HG02610 (cell line): ENCODE results near the gene USP36.

Source experiments
- ATAC-seq: cut with Tn5 transposase; IDR thresholded peaks from one replicate; pipeline ENCODE4 v1.9.1; 2021; ENCODE audit warnings: mild to moderate bottlenecking, moderate library complexity; ENCODE audit not compliant: unreplicated experiment

The USP36 gene

DNA sequence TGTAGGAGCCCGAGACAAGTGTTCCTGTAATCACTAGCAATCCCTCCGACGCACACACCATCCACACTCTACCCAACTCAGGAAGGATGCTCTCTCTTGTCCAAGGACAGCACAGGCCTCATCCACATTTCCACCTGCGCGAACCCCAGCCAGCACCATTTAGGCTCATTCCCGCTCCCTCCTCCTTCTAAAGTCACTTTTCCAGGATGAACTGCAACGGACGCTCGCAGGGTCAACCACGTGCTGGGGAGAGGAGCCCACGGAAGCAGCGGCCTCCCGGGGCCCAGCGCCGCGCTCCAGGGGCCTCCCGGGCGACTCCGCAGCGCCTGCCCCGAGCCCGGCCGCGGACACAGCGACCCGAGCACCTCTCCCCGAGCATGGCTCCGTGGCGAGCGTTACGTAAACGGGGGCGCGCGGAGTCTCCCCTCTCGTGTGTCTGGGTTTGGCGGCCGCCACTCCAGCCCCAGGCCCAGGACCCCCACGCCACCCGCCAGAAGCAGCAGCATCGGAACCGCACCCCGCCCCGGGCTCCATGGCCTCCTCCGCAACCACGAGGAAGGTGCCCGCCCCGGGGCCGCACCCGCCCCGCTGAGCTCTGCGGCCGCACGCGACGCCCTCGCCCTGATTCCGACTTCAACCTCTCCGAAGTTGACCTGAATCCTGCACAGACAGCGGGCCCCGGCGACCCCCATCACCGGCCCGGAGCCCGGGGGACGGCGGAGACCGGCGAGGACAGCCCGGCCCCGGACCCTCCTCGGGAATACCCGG is 668 bp downstream of the USP36 start:
- peak; percentile 5 for ATAC-seq

DNA sequence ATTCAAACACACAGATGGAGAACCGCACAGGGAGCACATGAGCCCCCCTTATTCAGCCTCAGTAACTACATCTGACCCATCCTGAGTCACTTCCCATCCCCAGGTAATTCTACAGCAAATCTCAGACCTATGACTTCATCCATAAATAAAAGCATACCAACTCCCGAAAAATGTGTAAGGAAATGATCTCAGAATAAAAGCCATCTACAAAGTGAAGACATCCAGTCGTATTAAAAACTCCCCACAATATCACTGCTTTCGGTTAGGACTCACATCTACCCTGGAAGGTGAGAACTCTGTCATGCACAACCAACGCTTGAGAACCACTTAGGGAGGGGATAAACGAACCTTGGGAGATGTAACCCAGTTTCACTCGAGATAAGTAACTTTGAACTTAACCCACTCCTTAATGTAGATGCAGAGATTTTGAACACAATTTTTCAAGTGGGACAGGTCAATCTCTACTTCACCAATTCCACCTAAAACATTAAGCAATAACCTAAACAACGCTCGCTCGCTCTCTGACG is 1.3 kb downstream of the USP36 start:
- ATAC-seq = no peak

DNA sequence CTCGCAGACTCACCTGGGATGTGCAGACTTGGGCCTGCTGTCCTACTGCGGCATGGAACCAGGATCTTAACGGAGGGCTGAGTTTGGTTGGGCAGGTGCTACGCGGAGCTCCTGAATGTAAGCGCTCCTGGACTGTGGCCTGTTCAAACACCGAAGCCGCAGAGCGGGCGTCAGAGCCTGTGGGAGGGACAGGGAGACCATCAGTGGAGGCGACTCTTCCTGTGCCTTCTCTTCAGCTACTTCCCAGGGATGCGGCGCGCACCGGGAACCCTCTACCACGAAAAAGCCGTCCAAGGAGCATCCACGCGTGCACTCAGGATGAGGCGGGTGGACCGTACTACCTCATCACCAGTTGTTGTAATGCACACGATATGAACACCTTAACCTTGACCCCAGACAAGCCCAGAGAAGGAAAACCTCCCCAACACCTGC is 2.0 kb downstream of the USP36 start:
- no peak for ATAC-seq

DNA sequence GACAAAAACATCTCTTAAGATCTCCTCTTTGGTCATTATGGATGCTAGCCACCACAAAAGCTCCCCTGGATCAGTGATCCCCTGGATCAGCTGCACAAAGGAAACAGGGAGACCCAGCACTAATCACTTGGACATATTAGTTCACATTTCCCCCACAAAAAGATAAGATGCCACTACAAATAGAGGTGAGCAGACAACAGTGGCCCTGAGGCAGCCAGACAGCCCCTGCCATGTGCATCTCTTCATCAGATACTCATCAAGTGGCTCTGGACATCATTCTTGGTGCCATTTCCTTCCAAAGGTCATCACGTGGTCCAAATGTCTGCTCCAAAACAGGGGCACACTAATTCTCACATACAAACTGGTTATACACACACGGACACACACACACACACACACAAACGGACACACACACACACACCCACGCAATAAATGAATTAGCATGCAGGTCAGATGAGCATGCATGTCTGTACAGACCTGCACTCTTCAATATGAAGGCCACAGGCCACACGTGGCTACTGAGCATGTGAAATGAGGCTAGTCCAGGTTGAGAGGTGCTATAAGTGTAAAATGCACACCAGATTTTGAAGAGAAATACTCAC is 4.1 kb downstream of the USP36 start:
- ATAC-seq = no peak

DNA sequence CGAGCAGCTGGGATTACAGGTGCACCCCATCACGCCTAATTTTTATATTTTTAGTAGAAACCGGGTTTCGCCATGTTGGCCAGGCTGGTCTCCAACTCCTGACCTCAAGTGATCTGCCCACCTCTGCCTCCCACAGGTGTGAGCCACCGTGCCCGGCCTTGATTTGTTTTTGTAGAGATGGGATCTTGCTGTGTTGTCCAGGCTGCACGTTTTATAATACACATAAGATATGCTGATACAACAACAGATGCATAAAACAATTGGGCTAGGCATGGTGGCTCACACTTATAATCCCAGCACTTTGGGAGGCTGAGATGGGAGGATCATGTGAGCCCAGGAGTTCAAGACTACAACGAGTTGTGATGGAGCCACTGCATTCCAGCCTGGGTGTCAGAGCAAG is 6.0 kb downstream of the USP36 start:
- ATAC-seq = no peak

DNA sequence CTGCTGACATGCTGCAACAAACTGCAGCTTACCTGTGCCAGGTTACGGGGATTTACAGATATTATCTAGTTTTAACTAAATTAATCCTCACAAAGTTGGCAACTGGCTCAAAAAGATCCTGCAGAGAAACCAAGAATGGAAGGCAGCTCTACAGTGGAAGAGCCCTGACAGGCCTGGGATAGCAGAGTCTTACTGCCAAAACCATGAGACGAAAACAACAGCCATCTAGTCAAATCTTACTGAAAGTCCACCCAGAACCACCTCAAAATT is 8.1 kb downstream of the USP36 start:
- ATAC-seq = no peak

DNA sequence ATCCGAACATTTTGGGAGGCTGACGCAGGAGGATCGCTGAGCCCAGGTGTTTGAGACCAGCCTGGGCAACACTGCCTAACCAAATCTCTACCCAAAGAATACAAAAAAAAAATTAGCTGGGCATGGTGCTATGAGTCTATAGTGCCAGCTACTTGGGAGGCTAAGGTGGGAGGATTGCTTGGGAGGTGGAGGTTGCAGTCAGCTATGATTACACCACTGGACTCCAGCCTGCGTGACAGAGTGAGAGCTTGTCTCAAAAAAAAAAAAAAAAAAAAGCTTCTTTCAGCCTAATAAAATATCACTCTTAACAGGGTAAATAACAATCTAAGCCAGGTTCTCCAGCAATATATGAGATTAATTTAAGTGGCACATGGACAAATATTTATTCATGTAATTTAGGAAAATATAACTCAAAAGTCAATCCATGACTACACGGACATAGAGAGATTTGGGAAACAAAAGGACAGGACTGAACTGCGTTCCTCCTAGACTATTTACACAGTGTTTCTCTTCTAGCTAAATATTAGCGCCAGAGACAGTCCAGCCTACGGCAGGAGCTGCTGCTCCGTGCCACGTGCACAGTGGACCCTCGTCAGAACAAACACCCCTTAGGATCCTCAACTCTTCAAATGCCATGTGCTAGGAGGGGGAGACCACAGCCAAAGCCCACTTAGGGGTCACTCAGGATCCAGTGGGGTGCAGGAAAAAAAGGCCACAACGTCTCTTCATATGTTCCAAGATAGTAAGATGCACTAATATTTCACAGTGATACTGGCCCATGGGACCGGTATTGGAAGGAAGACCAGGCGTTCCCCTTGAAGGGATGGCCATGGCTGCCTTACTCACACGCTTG is 8.7 kb downstream of the USP36 start:
- ATAC-seq = no peak

DNA sequence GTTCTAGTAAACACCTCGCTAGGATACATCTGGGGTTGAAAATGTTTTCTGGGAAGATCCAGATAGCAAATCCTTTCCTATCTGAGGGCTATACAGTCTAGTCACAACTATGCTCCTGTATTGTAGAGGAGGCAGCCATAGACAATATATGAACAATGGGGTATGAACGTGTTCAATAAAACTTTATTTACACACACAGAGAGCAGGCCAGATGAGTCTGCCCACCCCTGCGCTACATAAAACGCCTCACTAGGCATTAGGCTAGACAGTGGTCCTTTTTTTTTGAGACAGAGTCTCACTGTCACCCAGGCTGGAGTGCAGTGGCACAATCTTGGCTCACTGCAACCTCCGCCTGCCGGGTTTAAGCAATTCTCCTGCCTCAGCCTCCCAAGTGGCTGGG is 11.1 kb downstream of the USP36 start:
- ATAC-seq = no peak

DNA sequence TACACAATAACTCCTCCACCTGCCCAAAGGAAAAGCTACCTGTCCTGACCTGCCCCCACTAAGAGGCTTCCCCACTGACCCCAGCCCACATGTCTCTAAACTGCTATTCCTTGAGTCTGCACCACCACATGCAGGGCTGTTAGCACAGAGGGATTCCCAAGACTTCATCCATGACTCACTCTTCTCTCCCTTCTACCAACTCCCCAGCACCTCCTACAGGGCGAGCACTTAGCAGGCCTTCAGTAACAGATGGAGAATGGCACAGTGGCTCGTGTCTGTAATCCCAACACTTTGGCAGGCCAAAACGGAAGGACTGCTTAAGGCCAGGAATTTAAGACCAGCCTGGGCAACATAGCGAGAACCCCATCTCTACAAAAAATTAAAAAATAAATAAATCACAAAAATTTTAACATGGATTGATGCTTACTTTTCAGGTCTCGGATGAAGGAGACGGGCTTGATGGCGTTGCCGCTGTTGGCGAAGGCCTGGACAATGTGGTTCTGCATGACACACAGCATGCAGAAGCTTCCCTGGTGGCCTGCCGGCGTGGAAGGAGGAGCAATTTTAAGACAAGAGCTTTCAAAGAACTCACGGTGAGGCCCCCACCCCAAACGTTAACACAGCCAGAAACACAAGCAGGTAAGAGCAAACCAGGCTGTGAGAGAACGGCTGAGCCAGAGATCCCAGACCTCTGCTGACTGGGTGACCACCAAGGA is 12.0 kb downstream of the USP36 start:
- no peak for ATAC-seq

DNA sequence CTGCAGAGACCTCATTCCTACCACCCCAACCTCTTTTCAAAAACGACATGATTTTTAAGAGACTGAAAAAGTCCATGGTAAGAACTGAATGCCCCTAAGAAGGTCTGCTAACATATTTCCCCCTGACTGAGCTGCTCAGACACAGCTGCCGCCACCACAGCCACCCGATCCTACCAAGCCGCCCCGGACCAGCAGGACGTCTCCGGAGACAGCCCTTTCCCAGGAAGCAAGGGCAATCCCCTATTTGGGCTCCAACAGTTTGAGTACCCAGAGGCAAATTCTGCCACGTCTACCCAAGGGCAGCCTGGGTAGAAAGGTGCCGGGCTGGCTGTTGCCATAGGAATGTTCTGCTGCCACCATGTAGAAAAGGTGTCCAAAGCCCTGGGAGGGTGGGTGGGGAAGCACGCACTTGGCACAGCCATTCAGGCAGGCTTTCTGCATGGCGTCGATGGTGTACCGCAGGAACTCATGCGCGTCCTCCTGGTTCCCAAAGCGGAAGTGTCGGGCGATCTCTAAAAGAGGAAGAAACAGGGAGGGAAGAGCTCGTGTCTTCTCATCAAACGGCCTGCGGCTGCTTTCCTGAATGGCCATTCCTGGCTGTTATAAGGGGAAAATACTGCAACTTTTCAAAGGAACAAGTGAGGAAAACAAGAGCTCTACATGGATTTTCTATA is 13.6 kb downstream of the USP36 start:
- no peak for ATAC-seq

DNA sequence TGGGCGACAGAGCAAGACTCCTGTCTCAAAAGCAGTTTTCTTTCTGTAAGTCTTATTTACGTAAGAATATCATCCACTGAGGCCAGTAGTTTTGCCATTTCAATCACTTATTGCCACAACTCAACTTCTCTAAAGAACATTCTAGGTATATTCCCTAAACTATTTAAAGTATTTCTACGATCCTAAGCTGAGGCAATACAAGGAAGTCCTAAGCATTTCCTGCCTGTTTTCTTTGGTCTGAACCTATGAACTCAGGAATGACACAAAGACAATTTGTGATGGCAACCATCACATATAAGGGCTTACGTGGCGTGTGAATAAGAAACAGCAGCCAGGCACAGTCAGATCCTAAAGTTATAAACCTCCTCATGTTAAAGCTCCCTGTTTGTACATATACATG is 14.2 kb downstream of the USP36 start:
- ATAC-seq = no peak

DNA sequence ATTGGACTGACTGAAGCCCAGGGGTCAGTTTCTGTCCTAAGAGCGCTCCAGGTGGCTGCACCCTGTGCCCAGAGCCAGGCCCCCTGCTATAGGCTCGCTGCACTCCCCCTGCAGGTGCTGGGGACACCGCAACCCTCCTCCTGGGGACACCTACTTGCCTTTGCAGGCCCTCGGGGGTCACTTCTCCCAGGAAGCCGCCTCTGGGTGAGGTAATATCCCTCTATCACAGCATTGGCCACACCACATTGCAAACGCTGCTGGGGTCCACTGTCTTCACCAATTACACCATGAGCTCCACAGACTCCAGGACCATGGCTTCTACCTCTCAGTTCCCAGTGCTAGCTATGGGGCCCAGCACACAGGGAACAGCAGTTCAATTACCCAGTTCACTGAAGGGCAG is 14.9 kb downstream of the USP36 start:
- no peak for ATAC-seq

DNA sequence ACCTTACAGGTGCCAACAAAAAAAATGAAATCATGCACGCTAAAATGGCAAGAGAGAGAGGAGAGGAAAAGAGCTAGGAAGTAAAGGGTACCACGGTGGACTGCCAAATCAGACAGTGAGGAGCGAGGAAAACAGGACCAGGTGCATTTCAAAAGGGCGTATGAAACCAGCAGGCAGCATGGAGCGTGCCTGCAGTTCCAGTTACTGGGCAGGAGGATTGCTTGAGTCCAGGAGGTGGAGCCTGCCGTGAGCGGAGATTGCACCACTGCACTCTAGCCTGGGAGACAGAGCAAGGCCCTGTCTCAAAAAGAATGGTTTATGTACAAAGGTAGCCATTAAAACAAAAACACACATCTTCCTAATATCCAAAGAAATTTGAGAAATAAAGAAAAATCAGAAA is 16.4 kb downstream of the USP36 start:
- no peak for ATAC-seq

DNA sequence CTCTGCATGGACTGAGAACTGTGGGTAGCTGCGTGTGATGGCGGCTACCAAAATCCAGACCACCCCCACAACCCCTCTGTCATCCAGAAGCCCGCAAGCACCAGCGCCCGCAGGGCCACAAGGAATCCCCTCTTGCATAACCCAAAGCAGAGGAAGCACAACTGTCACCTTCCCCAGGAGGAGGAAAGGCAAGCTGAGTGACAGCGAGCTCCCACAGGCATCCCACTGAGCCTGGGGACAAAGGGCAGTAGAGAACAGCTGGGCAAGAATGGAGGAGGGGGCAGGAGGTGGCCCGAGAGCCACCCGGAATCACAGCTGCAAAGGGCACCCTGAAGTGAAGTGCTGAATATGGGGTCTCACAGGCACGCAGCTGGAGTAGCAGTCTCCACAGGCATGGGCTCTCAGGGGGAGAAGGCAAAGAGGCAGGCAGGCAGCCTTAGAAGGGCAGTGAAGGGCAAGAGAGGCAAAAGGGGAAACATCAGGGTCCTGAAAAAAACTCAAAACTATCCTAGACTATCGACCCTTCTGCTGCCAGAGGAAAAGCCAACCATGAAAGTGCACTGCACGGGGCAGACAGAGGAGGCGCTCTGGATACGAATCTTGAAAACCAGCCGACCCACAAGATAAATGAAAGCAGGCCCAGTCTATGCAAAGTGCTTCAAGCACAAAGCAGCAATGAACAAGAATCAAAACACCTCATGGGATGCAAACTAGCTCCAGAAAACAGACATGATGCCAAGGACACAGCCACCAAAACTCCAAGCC is 17.1 kb downstream of the USP36 start:
- no peak for ATAC-seq

DNA sequence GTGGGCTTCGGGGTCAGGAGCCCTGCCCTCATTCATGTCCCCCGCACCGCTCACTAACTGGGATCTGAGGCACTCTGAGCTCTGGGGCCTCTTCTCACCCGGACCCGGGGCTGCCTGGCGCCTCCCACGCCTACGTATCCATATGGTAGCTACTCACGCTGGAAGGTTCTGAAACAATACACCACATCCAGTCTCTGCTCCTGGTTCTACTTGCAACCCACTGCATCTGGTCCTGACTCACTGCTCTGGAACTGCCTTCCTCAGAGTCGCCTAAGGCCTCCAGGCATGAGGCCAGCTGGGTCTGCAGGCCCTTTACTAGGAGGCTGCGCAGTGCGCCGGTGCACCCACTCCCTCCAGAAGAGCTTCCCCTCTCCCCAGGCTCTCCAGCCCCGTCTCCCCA is 18.1 kb downstream of the USP36 start:
- no peak for ATAC-seq

DNA sequence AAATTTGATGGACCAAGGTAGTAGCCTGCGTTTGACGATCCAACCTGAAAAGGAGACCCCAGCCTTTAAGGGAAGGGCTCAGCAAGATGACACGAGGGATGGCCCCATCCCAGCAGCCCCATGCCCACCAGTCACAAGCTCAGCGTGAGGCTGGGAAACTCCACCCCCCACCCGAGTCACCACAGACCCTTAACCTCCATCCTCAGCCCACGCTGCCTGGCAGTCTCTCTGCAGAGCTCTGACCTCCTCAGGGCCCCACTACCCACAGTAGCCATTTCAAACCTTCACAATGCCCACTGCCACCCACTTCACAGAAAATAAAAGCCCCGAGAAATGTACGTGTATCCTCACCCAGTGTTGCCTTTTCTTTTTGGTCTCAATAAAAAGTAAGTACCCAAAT is 18.7 kb downstream of the USP36 start:
- ATAC-seq = no peak

DNA sequence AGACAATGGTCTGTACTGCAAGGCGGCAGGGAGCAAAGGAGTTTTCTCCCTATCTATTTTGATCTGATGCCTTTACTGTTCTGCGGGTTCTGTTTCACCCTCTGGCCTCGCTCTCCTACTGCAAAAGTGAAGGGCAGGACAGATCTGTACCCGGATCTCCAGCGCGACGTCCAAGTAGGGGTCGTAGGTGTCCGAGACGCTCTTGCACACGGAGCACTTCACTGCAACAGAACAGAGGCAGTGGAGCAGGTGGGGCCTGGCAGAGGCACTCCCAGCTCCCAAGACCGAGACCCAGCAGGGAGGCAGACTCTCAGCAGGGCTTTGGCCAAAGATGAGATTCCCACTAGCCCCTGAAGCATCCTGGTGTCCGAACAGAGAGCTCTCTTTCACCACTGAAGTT is 19.8 kb downstream of the USP36 start:
- ATAC-seq = no peak

DNA sequence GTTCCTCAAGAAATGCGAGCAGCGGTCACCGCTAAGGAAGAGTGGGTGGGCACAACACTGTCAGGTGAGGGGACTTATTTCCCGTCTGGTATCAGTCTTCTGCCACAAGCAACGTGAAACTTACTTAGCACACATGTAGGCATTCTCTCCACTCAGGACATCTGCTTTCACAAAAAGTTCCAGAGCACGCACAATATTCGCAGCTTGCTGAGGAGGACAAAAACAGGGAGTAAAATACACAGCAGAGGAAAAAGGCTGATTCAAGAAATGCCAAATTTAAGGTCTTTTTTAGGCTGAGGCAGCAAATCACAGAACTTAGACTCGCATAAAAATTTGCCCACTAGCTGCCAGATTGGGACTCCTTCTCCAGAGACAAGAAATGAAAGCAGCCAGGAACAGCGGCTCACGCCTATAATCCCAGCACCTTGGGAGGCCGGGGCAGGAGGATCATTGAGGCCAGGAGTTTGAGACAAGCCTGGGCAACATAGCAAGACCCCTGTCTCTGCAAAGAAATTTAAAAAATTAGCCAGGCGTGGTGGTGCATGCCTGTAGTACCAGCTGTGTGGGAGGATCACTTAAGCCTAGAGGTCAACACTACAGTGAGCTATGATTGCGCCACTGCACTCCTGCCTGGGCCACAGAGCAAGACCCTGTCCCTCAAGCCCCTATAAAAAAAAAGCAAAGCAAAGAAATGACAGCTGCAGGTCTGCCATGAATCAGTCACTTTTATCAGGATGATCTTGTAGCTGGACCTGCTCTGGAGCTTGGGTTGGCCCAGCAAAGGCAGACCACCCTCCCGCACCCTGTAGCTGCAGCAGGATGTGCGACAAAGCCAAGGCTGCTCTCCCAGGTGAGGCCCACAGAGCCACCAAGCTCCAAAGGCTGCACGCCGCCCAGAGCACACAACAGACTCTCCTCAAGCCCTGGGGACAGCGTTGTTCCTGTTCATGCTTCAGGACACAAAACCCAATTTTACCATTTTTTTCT is 20.5 kb downstream of the USP36 start:
- no peak for ATAC-seq

DNA sequence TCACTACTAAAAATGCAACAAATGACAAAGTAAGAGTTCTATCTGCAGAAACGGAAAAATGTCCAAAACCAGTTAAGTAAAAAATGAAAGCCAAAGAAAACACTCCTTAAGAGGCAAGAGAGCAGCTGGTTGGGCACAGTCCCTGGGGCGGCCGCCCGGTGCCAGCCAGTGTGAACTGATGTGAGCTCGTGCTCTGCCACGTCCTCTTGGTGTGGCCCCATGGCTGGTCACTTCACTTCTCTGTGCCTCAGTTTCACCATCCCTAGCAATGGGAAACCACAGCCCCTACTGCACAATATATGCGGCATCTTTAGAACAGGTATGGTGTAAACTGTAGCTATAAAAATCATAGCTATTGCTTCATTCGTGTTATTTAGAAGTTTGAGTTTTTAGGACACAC is 21.2 kb downstream of the USP36 start:
- no peak for ATAC-seq
